Measurements from ENCODE around the gene MYDGF. TPM values are rescaled to one million over a fixed set of nuclear protein-coding genes. Genes with fewer than 3 reads are reported as not detected.
A peak's percentile ranks its signal among the peaks of the same experiment; 100 is the strongest.
"Not testable (repeated sequence)": the region's sequence is repeated elsewhere in the genome, so short reads cannot be mapped to it uniquely, and the experiment has no call there.

MYDGF gene
- total RNA-seq, 1 experiment from 2014 or later: 426 TPM

GRCh38 chr19:4715529-4716221 is 45.5 kb upstream of the MYDGF start:
- intact Hi-C loops (cut with micrococcal nuclease): no loop called here
- ChIA-PET POLR2A (ENCODE audit: unreplicated experiment) (interaction anchor here (0.7 kb wide), 1 partner anchor 37 kb away, joined by 3 read pairs; no protein-coding TSS in a partner anchor), CTCF (interaction anchor here (2.8 kb wide), 1 partner anchor 75 kb away, joined by 11 read pairs; the partner anchor contains the start of gene FEM1A)
- H3K9ac ChIP-seq (ENCODE audit: low read length): peak overlapping the region; percentile 32
- no peak overlapping the region for H2AFZ ChIP-seq (ENCODE audit: low read length)
- BruUV-seq (replicated peaks): no TSS peak
- ATAC-seq (no peak; the same call in 1 of the 2 replicates), DNase-seq (no peak)
- peaks cover 65% of the 10 kb centered on the region for H3K79me2 ChIP-seq (ENCODE audit: low read length)
- no peaks in the 10 kb centered on the region for H3F3A ChIP-seq (ENCODE audit: low read length, unreplicated experiment)
- H3K4me3 ChIP-seq (ENCODE audit: low read length): no peak overlapping the region
- H3K9me3 ChIP-seq (ENCODE audit: low read length): no peaks in the 10 kb centered on the region
- H3K36me3 ChIP-seq (ENCODE audit: low read depth, low read length): peaks cover 54% of the 10 kb centered on the region
- H3K4me2 ChIP-seq (ENCODE audit: low read length): peak overlapping the region; percentile 30
- no peaks in the 10 kb centered on the region for H3K27me3 ChIP-seq (ENCODE audit: low read length)
- peak overlapping the region; percentile 74 for H3K27ac ChIP-seq (ENCODE audit: low read length)
- H3K9me2 ChIP-seq (replicated peaks; ENCODE audit: low read length): no peaks in the 10 kb centered on the region
- no peaks in the 10 kb centered on the region for H4K20me1 ChIP-seq (ENCODE audit: low read length)
- TF ChIP-seq CTCF (conservative IDR thresholded peaks at IDR 0.05; ENCODE audit: low read depth, low read length) (no peak), EZH2 (IDR thresholded peaks at IDR 0.05; ENCODE audit: low read length, unreplicated experiment) (no peak), EZH2phosphoT487 (IDR thresholded peaks at IDR 0.05; ENCODE audit: borderline replicate concordance, low read length) (no peak)
- peaks cover 56% of the 10 kb centered on the region for H3K4me1 ChIP-seq (ENCODE audit: insufficient read depth, low read length)

DNA sequence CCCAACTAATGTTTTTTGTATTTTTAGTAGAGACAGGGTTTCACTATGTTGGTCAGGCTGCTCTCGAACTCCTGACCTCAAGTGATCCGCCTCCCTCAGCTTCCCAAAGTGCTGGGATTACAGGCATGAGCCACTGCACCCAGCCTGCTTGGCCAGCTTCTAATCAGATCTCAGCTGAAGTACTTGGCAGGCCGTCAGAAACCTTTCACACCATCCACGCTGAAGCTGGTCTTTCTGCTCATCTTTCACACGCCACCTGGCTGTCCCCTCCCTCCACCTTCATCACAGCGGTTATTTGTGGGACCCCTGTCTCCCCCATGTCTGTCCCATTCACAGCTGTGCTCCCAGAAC is 45.0 kb upstream of the MYDGF start:
- H3K4me1 ChIP-seq (ENCODE audit: insufficient read depth, low read length): peaks cover 56% of the 10 kb centered on the region
- H4K20me1 ChIP-seq (ENCODE audit: low read length); H3K27me3 ChIP-seq (ENCODE audit: low read length); H3K9me2 ChIP-seq (replicated peaks; ENCODE audit: low read length); H3K4me3 ChIP-seq (ENCODE audit: low read length); H2AFZ ChIP-seq (ENCODE audit: low read length); ATAC-seq; H3K9me3 ChIP-seq (ENCODE audit: low read length); H3F3A ChIP-seq (ENCODE audit: low read length, unreplicated experiment); BruUV-seq (replicated peaks); intact Hi-C loops (cut with micrococcal nuclease): not testable (repeated sequence)
- ChIA-PET CTCF (interaction anchor here (0.5 to 2.8 kb wide), 2 partner anchors 76 to 196 kb away, joined by 5 to 11 read pairs; partner anchors contain the start of gene FEM1A), POLR2A (ENCODE audit: unreplicated experiment) (interaction anchor here (0.6 kb wide), 1 partner anchor 336 kb away, joined by 3 read pairs; no protein-coding TSS in a partner anchor)
- H3K79me2 ChIP-seq (ENCODE audit: low read length): peaks cover 64% of the 10 kb centered on the region
- peak overlapping the region; percentile 32 for H3K9ac ChIP-seq (ENCODE audit: low read length)
- peaks cover 56% of the 10 kb centered on the region for H3K36me3 ChIP-seq (ENCODE audit: low read depth, low read length)
- H3K27ac ChIP-seq (ENCODE audit: low read length): peak overlapping the region; percentile 74
- DNase-seq: peak; percentile 67
- H3K4me2 ChIP-seq (ENCODE audit: low read length): peak overlapping the region; percentile 30

DNA sequence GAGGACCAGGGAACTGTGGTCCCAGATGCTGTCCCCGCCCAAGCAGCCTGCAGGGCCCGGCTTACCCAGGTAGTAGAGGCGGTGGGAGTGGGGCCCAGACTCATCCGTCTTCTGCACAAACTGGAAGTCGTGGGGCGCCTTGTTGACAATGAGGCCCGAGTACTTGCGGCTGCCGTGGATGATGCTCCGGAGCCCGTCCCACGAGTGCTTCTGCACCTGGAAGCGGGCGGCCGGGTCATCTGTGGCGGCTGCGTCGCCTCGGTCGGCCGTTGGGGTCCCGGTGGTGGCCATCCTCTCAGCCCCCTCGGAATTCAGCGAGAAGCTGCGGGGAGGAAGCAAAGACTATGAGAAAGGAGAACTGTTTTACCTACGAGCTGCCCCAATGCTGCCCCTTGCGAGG is 43.9 kb upstream of the MYDGF start:
- TF ChIP-seq EZH2 (IDR thresholded peaks at IDR 0.05; ENCODE audit: low read length, unreplicated experiment): no peak
- TF ChIP-seq CTCF (conservative IDR thresholded peaks at IDR 0.05; ENCODE audit: low read depth, low read length): no peak
- no peak for TF ChIP-seq EZH2phosphoT487 (IDR thresholded peaks at IDR 0.05; ENCODE audit: borderline replicate concordance, low read length)
- intact Hi-C loops (cut with micrococcal nuclease): no loop called here
- Histone ChIP-seq H3K9me2 (replicated peaks; ENCODE audit: low read length) (no peaks in the 10 kb centered on the region), H3F3A (ENCODE audit: low read length, unreplicated experiment) (no peaks in the 10 kb centered on the region), H3K9me3 (ENCODE audit: low read length) (no peaks in the 10 kb centered on the region), H3K79me2 (ENCODE audit: low read length) (peaks cover 58% of the 10 kb centered on the region), H4K20me1 (ENCODE audit: low read length) (no peaks in the 10 kb centered on the region), H3K4me2 (ENCODE audit: low read length) (peak overlapping the region; percentile 50), H3K36me3 (ENCODE audit: low read depth, low read length) (peaks cover 49% of the 10 kb centered on the region), H3K9ac (ENCODE audit: low read length) (peak overlapping the region; percentile 58), H3K4me1 (ENCODE audit: insufficient read depth, low read length) (peaks cover 56% of the 10 kb centered on the region), H3K27me3 (ENCODE audit: low read length) (no peaks in the 10 kb centered on the region), H3K27ac (ENCODE audit: low read length) (peak overlapping the region; percentile 85), H2AFZ (ENCODE audit: low read length) (peak overlapping the region; percentile 23; the same call in 1 of the 2 replicates), H3K4me3 (ENCODE audit: low read length) (peak overlapping the region; percentile 33; the same call in 1 of the 2 replicates)
- DNase-seq (no peak), ATAC-seq (no peak)
- BruUV-seq (replicated peaks): no TSS peak
- POLR2A ChIA-PET (ENCODE audit: unreplicated experiment): interaction anchor here (0.5 to 0.9 kb wide), 3 partner anchors 19 to 69 kb away, joined by 6 to 25 read pairs (median 8); no protein-coding TSS in a partner anchor
- CTCF ChIA-PET: interaction anchor here (0.6 to 2.8 kb wide), 2 partner anchors 17 to 77 kb away, joined by 6 to 11 read pairs; partner anchors contain the start of gene FEM1A

All from PC-3 (cell line).